Activated CD8-positive, alpha-beta memory T cell treated with anti-CD3 and anti-CD28 coated beads, Interleukin-2, amount 50 U/mL, for 4 hours (primary cell): ENCODE results near the gene ZNF780B.
A peak's percentile ranks its signal among the peaks of the same experiment; 100 is the strongest.

Experiments
- DNase-seq: peaks from one replicate; pipeline ENCODE4 v3.0.0-alpha.2; 2020

Gene ZNF780B

DNA sequence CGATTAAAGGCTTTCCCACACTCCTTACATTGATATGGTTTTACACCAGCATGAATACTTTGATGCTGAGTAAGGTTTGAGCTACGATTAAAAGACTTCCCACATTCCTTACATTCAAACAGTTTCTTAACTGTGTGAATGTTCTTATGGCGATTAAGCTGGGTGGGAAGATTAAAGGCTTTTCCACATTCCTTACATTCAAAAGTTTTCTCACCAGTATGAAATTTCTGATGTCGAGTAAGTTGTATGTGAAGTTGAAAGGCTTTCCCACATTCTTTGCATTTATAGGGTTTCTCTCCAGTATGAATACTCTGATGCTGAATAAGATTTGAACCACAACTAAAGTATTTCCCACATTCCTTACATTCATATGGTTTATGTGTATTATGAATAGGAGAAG, 20.0 kb downstream of the ZNF780B start:
- DNase-seq = no peak

- DNase-seq = no peak
Observed at GRCh38 chr19:40033989-40034560, 22.0 kb downstream of the ZNF780B start.

DNA sequence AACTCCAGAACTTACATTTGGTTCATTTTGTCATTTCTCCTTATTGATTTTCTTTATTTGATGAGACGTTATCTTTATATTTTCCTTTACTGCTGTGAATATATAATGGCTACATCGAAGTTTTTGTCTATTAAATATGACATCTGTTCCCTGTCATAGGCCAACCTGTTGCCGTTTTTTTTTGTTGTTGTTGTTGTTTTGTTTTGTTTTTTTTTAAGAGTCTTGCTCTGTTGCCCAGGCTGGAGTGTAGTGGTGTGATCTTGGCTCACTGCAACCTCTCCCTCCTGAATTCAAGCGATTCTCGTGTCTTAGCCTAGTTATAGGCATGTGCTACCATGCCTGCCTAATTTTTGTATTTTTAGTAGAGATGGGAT, 29.4 kb downstream of the ZNF780B start:
- DNase-seq = no peak

DNA sequence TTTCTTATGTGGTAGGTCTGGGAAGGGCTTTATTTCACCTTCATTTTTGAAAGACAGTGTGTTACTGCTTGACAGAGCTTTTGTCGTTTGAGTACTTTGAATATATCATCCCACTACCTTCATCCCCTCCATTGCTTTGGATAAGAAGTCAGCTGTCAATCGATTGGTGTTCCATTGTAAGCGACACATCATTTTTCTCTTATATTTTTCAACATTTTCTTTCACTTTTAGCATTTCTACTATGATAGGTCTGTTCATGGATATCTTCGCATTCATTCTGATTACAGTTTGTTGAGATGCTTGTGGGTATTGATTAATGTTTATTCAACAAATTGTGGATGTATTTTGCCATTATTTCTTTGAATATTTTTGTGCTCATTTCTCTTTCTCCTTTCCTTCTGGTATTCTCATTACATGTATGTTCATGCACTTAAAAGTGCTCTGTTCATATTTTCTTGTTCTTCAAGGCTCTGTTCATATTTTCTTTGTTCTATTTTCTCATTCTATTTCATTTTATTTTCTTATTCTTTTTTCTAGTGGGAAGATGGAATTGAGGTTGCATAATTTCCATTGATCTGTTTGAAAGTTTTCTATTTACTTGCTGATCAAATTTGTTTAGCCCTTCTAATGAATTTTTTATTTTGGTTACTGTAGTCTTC, 30.0 kb downstream of the ZNF780B start:
- DNase-seq = no peak

DNA sequence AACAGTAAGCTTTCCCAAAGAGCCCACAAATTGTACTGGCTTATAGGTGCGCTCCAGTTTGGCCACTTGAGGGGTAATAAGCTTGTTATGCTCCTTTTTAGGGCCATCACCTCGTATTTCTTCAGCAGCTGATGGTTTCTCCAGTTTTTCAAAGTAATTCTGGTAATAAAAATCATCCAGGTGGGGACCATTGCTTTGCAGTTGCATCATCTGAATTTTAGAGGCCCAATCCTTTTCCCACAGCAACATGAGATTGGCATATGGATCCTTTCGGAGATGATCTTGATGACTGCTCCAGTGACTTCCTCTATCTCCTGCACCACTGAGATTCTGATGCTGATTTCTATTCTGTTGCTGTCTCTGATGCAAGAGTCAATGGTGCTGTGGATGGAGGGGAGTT, 32.1 kb downstream of the ZNF780B start:
- no peak for DNase-seq

DNA sequence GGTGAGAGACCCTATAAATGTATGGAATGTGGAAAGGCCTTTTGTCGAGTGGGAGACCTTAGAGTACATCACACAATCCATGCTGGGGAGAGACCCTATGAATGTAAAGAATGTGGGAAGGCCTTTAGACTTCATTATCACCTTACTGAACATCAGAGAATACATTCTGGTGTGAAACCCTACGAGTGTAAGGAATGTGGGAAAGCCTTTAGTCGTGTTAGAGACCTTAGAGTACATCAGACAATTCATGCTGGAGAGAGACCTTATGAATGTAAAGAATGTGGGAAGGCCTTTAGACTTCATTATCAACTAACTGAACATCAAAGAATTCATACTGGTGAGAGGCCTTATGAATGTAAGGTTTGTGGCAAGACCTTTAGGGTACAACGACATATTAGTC, 42.0 kb downstream of the ZNF780B start:
- no peak for DNase-seq

- no peak for DNase-seq
Observed at GRCh38 chr19:40009674-40010073, 46.4 kb downstream of the ZNF780B start.

GRCh38 chr19:40006273-40006691, 49.7 kb downstream of the ZNF780B start:
- no peak for DNase-seq

- no peak for DNase-seq
Observed at GRCh38 chr19:40005691-40006272, 50.2 kb downstream of the ZNF780B start.

DNA sequence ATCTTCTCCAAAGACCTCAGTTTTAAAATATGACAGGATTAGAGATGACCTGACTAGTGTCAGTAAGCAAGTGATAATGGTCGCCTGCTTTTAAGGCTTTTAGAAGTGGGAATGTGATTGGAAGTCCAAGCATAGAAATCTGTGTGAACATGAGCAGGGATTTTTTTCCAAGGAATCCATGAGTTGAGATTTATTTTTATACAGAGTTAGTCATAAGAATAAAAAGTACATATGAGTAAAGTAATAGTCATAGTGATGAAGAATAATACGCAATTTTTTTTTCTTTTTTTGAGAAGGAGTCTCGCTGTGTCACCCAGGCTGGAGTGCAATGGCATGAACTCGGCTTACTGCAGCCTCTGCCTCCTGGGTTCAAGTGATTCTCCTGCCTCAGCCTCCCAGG, 57.5 kb downstream of the ZNF780B start:
- no peak for DNase-seq

- DNase-seq = no peak
Observed at GRCh38 chr19:39997638-39998216, 58.3 kb downstream of the ZNF780B start.

GRCh38 chr19:39996811-39997637, 59.0 kb downstream of the ZNF780B start, which contains the start of gene ZNF546:
Gene ZNF546, plus strand, starts transcription at chr19:39997060. Its CDS starts 1,267 bp downstream, at chr19:39998327.
- DNase-seq = peak; percentile 92

DNA sequence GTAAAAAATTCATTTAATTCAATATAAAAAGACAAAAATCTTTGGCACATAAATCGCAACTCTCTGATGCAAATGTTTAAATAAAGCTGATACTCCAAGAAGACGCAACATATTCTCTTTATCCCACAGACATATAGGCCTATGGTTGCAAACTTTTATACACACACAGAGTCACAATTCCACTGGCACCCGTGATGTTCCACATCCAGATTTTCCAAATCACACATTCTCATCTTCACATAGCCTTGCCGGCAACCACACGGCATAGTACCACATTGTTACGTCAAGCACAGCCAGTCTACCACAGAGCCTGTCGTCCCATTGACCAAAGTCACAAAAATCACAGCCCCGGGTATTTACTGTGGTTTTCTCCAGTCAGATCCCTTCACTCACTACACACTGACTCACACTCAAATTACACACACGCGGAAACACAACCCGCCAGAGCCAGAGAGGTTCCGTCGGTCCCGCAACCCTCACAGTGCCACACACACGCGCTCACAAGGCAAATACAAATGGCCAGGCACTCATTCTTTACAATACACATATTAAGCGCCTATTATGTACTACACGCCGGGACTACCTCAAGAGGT, 59.7 kb downstream of the ZNF780B start:
- peak; percentile 46 for DNase-seq

DNA sequence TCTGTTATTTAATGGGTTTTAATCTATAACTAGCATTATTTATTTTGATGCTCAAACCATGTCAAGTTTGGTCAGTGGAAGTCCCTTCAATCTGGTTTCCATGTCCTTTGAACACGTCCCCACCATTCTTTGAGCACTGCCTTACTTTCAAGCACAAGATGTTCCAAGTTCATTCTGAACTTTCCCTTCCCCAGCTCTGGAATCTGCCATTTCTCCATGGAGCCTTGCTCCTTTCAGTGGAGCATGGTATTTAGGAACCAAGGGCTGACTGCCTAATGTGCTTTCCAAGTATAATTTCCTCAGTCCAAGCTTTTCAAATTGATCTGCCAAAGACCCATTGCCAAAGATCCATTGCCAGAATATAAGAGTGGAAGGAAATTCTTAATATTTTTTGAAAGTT, 60.2 kb downstream of the ZNF780B start:
- no peak for DNase-seq

- no peak for DNase-seq
Observed at GRCh38 chr19:39994361-39994760, 61.7 kb downstream of the ZNF780B start.

- no peak for DNase-seq
Observed at GRCh38 chr19:39993605-39994004, 62.4 kb downstream of the ZNF780B start.

DNA sequence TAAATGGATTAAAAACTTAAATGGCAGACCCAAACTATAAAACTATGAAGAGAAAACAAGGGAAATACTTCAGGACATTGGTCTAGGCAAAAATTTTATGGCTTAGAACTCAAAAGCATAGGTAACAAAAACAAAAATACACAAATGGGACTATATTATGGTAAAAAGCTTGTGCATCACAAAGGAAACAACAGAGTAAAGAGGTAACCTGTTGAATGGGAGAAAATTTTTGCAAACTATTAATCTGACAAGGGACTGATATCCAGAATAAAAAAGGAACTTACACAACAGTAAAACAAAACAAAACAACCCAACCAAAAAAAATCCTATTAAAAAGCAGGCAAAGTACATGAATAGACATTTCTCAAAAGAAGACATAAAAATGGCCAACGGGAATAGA, 68.4 kb downstream of the ZNF780B start:
- no peak for DNase-seq

- DNase-seq = no peak
Observed at GRCh38 chr19:39987167-39987566, 68.9 kb downstream of the ZNF780B start.

DNA sequence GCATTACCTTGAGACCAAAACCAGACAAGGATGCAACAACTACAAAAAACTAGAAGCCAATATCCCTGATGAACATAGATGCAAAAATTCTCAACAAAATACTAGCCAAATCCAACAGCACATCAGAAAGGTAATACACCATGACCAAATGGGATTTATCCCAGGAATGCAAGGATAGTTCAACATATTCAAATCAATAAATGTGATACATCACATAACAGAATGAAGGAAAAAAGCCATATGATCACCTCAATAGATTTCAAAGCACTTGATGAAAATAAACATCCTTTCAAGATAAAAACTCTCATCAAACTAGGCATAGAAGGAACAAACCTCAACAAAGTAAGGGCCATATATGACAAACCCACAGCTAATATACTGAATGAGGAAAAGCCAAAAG, 69.4 kb downstream of the ZNF780B start:
- no peak for DNase-seq

GRCh38 chr19:39983695-39984300, 72.2 kb downstream of the ZNF780B start:
- no peak for DNase-seq

DNA sequence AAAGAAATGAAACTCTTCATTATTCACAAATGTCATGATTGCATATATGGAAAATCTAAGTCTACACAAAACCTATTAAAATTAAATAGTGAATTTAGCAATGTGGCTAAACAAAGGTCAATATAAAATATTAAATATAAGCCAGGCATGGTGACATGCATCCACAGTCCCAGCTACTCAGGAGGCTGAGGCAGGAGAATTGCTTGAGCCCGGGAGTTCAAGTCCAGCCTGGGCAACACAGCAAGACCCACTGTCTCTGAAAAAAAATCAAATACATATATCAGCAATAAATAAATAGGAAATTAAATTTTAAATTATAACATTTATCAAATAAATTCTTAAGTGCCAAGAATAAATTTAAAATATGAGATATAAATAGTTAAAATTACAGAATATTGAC, 73.1 kb downstream of the ZNF780B start:
- DNase-seq = no peak
